ENCODE results near the gene TPM2. TPM values are rescaled to one million over a fixed set of nuclear protein-coding genes. Genes with fewer than 3 reads are reported as not detected.

The TPM2 gene
- total RNA-seq, 4 donors from 2014 or later, result 7,572 to 13,568 (median 12,084) TPM

GRCh38 chr9:35659340-35659739, 30.4 kb downstream of the TPM2 start:
- H3K9me3 ChIP-seq, result no peaks in the 10 kb centered on the region
- peaks cover 0 to 69% (median 8%) of the 10 kb centered on the region in 3 donors for H3K4me1 ChIP-seq
- H3K27me3 ChIP-seq, result no peaks in the 10 kb centered on the region
- peak overlapping the region; percentile 94 to 100 (median 100) for H3K27ac ChIP-seq
- TF ChIP-seq EP300 (IDR thresholded peaks at IDR 0.05), result peak; percentile 64
- peak; percentile 93 for TF ChIP-seq POLR2AphosphoS5 (IDR thresholded peaks at IDR 0.05)
- no peak for TF ChIP-seq CTCF (IDR thresholded peaks at IDR 0.05)
- peak; percentile 25 to 41 for TF ChIP-seq POLR2A (IDR thresholded peaks at IDR 0.05)
- ATAC-seq, result peak; percentile 14
- peaks cover 0 to 11% of the 10 kb centered on the region in 2 donors for H3K36me3 ChIP-seq
- H3K4me3 ChIP-seq, result peak overlapping the region; percentile 70 to 97
- 14 to 35% methylated on average over 3 of the region's 3 CpGs for WGBS, 2 donors (ENCODE audit: low coverage in 1 of 2)

GRCh38 chr9:35658968-35659220, 30.8 kb downstream of the TPM2 start:
- no peak for ATAC-seq
- WGBS, 2 donors (ENCODE audit: low coverage in 1 of 2), result 0 to 8% methylated on average over 2 of the region's 2 CpGs
- peaks cover 0 to 11% of the 10 kb centered on the region in 2 donors for H3K36me3 ChIP-seq
- no peaks in the 10 kb centered on the region for H3K9me3 ChIP-seq
- TF ChIP-seq POLR2A (IDR thresholded peaks at IDR 0.05), result no peak
- peak overlapping the region; percentile 94 to 100 (median 100) for H3K27ac ChIP-seq
- no peaks in the 10 kb centered on the region for H3K27me3 ChIP-seq
- H3K4me1 ChIP-seq, result peaks cover 0 to 64% (median 8%) of the 10 kb centered on the region in 3 donors
- peak overlapping the region; percentile 70 to 97 for H3K4me3 ChIP-seq

GRCh38 chr9:35658137-35658967, 31.4 kb downstream of the TPM2 start, which contains the start of gene CCDC107:
Gene CCDC107 (plus strand): TSS chr9:35658292. CDS start chr9:35658380, 88 bp downstream.
- Histone ChIP-seq H3K4me1 (peaks cover 0 to 59% (median 8%) of the 10 kb centered on the region in 3 donors), H3K27ac (peak within 1 kb of the TSS; percentile 94 to 100 (median 100)), H3K9me3 (no peaks in the 10 kb centered on the region), H3K36me3 (peaks cover 0 to 11% of the 10 kb centered on the region in 2 donors), H3K27me3 (no peaks in the 10 kb centered on the region), H3K4me3 (peak within 1 kb of the TSS; percentile 70 to 97)
- 0 to 1% methylated on average over 7 to 18 of the region's 67 CpGs for WGBS, 2 donors (ENCODE audit: low coverage in 1 of 2)
- peak; percentile 97 for TF ChIP-seq POLR2A (IDR thresholded peaks at IDR 0.05)
- peak; percentile 88 for TF ChIP-seq POLR2AphosphoS5 (IDR thresholded peaks at IDR 0.05)
- peak in 3 of 4 experiments; percentile 57 to 72 (median 69) for TF ChIP-seq CTCF (IDR thresholded peaks at IDR 0.05)
- no peak for TF ChIP-seq EP300 (IDR thresholded peaks at IDR 0.05)
- ATAC-seq, result peak; percentile 76

GRCh38 chr9:35657546-35658136, 32.1 kb downstream of the TPM2 start, which contains the start of gene RMRP:
Gene RMRP (minus strand): TSS chr9:35658019.
- Histone ChIP-seq H3K9me3 (no peaks in the 10 kb centered on the region), H3K4me1 (peaks cover 0 to 52% (median 8%) of the 10 kb centered on the region in 3 donors), H3K27me3 (no peaks in the 10 kb centered on the region), H3K27ac (peak within 1 kb of the TSS; percentile 94 to 100 (median 100)), H3K4me3 (peak within 1 kb of the TSS; percentile 70 to 97), H3K36me3 (peaks cover 0 to 11% of the 10 kb centered on the region in 2 donors)
- TF ChIP-seq EP300 (IDR thresholded peaks at IDR 0.05), result peak; percentile 95
- peak; percentile 96 for TF ChIP-seq POLR2AphosphoS5 (IDR thresholded peaks at IDR 0.05)
- peak in 3 of 4 experiments; percentile 32 to 74 (median 71) for TF ChIP-seq CTCF (IDR thresholded peaks at IDR 0.05)
- peak; percentile 81 to 82 for TF ChIP-seq POLR2A (IDR thresholded peaks at IDR 0.05)
- ATAC-seq, result peak; percentile 93
- WGBS, 2 donors (ENCODE audit: low coverage in 1 of 2), result 0% methylated on average over 20 to 21 of the region's 42 CpGs

- TF ChIP-seq POLR2AphosphoS5 (IDR thresholded peaks at IDR 0.05) (no peak), CTCF (IDR thresholded peaks at IDR 0.05) (no peak), POLR2A (IDR thresholded peaks at IDR 0.05) (no peak), EP300 (IDR thresholded peaks at IDR 0.05) (no peak)
- peak; percentile 19 for ATAC-seq
- H3K36me3 ChIP-seq, result peaks cover 0 to 11% of the 10 kb centered on the region in 2 donors
- H3K9me3 ChIP-seq, result no peaks in the 10 kb centered on the region
- WGBS, 2 donors (ENCODE audit: low coverage in 1 of 2), result 18 to 20% methylated on average over 12 to 24 of the region's 25 CpGs
- H3K27ac ChIP-seq, result peak overlapping the region; percentile 94 to 100 (median 100)
- H3K4me3 ChIP-seq, result peak overlapping the region; percentile 1 to 97
- H3K27me3 ChIP-seq, result no peaks in the 10 kb centered on the region
- H3K4me1 ChIP-seq, result peaks cover 0 to 45% (median 7%) of the 10 kb centered on the region in 3 donors
Measured at GRCh38 chr9:35656831-35657545, 32.7 kb downstream of the TPM2 start.

Data from gastroesophageal sphincter (tissue), 4 donors.